NCI-H524 treated with DMSO at 0.1 percent for 48 hours (cell line): ENCODE measurements around the gene CERS5.

ENCODE experiments used
- DNase-seq: peaks from one replicate; lab custom pipeline; 2025; lab: John Stamatoyannopoulos, UW

The CERS5 gene

DNA sequence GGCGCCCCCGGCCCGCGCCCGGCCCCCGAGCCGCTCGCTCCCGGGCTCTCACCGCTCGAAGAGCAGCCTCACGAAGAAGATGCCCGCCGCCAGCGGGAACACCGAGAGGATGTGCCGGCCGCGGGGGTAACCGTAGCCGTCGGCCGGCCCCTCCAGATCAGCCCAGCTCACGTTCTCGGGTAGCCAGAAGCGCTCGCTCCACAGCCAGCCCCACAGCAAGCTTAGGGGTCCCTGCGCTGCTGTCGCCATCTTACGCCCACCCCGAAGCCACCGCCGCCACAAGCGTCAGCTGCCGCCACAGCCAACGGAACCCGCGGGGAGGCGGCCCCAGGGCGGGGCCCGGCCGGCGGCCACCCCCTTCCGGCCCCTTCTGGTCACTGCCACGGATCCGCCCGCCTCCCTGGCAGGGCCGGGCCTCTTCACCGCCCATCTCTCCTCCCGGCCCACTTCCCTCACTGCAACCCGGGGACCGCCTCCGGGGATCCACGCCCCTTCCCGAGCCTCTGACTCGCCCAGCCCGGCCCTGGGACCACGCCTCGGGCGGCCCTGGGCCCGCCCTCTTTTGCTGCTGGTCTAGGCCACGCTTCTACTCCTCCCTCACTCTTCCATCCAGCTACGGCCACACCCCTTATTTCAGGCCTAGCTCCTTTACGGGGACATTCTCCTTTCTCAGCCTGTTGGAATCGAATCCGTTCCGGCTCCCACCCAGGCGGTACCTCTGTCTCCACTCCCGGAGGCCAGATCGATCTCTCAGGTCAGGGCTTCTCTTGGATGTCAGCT lies at the start of gene CERS5:
Gene CERS5, minus strand, starts transcription at position 321 of the 780 bp plus-strand sequence. Its CDS starts 72 bp downstream, at position 249.
- peak; percentile 77 for DNase-seq

- no peak for DNase-seq
Observed at GRCh38 chr12:50215033-50215432, 47.9 kb upstream of the CERS5 start.

DNA sequence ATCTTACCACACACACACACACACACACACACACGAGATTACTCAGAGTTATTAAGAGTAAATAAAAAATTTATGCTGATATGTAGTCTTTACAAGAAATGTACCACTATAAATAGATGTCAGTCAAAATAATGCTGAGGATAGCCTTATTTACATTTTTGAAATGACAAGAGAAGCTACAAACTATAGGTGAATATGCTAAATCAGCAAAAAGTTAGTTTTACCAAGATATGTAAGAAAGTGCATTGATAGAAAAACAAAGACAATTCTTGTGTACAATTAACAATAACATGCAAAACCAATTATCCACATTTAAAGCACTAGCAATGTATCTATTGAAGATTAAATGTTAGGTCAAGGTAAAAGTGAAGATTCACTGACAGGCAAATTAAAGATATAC lies 46.8 kb upstream of the CERS5 start:
- no peak for DNase-seq

- no peak for DNase-seq
Observed at GRCh38 chr12:50213439-50213838, 46.3 kb upstream of the CERS5 start.

- DNase-seq: no peak
Observed at GRCh38 chr12:50212071-50212467, 44.9 kb upstream of the CERS5 start.

DNA sequence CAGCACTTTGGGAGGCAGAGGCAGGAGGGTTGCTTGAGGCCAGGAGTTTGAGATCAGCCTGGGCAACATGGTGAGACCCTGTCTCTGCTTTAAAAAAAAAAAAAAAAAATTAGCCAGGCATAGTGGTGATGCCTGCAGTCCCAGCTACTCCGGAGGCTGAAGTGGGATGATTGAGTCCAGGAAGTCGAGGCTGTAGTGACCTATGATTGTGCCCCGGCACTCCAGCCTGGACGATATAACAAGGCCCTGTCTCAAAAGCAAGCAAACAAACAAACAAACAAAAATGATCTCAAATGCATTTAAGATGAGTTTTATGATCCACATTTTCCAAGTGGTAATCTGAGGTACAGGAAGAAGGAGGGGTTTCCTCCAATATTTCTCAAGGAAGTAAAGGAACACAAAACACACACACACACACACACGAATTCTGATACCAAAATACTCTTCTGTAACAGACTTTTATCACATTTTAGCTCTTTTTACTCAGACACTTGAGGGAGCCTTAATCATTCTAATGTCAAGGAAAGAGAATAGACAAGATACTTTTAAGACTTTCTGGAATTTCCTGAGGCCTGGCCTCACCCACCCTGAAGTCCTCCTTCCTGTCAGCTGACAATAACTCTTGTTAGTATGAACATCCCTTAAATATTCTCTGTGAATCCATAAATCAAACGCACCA lies 44.4 kb upstream of the CERS5 start:
- no peak for DNase-seq

- no peak for DNase-seq
Observed at GRCh38 chr12:50207424-50207823, 40.3 kb upstream of the CERS5 start.

DNA sequence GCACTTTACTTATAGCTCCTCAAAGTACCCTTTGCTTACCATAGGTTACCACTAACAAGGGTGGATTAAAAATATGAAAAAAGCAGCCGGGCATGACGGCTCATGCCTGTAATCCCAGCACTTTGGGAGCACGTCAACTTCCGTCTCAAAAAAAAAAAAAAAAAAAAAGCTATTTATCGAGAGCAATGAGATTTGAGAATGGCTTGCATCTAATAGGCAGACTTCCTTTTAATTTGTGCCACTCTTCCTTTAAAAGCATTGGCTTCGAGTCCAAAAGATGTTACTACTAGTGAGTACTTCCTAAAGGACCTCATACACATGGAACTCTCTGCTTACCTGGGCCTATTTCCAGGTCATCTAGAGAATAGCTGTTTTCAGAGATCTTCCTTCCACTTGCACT lies 38.5 kb upstream of the CERS5 start:
- no peak for DNase-seq

GRCh38 chr12:50203691-50204090 lies 36.5 kb upstream of the CERS5 start:
- no peak for DNase-seq

DNA sequence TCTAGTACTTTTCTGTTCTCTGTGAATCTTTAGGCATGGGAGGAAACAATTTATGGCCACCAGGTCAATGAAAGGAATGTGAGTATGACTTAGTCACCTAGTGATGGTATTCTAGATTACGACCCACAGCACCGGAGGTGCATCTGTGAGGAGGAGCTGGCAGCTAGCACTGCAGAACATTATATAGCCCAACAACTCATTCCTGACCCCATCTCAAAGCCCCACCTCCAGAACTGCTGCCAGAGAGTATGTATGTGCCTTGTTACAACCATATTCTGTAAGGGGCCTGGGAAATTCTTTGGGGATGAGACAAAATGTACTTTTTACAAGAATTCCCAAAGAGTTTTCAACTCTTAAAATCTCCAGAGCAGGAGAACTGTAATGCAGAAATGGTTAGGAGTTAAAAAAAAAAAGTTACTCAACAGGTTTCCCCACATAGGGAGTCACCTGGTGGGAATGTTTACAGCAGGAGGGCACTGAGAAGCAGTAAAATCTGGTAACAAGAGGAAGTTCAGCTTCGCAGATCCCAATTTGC lies 34.9 kb upstream of the CERS5 start:
- no peak for DNase-seq

GRCh38 chr12:50200552-50201273 lies 33.5 kb upstream of the CERS5 start:
- DNase-seq: peak; percentile 74

- no peak for DNase-seq
Observed at GRCh38 chr12:50198829-50199228, 31.7 kb upstream of the CERS5 start.

- peak; percentile 5 for DNase-seq
Observed at GRCh38 chr12:50197297-50197727, 30.1 kb upstream of the CERS5 start.

DNA sequence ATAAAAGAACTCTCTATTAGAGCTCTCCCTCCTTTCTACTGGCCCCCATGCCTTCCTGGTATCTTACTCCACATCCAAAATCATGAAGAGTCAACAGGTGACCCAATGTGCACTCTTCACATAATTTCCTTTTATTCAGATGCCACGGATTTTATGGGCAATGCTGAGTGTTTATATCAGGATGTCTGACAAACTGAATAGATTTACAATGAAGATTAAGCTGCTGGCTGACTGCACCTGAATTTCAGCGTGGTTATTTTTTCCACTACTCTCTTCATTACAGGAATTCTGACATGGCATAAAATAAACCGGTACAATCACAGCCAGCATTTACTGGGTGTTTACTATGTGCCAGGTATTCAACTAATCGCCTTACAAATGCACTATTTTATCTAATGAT lies 29.4 kb upstream of the CERS5 start:
- DNase-seq: no peak

GRCh38 chr12:50195832-50196231 lies 28.7 kb upstream of the CERS5 start:
- DNase-seq: peak; percentile 23

DNA sequence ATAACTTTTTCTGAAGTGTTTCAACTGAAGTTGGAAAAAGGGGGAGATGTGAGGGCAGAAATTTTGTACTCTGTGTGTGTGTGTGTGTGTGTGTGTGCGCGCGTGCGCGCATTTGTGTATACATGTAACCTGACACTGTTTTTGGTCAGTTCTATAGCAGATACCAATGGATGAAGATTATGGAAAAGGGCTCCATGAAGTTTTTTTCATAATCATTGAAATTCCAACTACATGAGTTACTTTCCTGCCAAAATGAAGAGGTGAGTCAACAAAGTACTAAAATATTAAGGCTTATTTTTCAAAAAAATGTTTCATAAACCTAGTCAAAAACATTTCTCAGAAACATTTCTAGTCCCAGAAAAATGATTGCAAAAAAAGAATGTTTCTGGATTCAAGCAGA lies 25.7 kb upstream of the CERS5 start:
- DNase-seq: no peak

DNA sequence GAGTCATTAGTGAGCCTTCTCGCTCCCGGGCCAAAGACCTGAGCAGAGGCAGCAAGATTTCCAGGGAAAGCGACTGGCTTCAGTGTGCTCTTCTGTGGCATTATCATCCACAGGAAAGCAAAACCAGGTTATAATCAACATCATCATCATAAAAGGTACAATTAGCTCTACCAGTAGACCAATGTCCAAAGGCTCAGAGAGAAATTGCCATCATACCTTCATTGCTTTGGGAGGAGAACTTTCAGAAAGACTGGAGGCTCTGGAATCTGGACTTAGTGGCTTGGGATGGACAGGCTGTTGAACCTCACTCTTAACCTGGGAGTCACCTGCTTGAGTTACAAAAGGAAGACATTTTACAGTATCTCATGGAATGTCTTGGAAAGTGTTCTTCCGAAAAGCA lies 25.1 kb upstream of the CERS5 start:
- DNase-seq: no peak

GRCh38 chr12:50190859-50191258 lies 23.7 kb upstream of the CERS5 start:
- no peak for DNase-seq

DNA sequence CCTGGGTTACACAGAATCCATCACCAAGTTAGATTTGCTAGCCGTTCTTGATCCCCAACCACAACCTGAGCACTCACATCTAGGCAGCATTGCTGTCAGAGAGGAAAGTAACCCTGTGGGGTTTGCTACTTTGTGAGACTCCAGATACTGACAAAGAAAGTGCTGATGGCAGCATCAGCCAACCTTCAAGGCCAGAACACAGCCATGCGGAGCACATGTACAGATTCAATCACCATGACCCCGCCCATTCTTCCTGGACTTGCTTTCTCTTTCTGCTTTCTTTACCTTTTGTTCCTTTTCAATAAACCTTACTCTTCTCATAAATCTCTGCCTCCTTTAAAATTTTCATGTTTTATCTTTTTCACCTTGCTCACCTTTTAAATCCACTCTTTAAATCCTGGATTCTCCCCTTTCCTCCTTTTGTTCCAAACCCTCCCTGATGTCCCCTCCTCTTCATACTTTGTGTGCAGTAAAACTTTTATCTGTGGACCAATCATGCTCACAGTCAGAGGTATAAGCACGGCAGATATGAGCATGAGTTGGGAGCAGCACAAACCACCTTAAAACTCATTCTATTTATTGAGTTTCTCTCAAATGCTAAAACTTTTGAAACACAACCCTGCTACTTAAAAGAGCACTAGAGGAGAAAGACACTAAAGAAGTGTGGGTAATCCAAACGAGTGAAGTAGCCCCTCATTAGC lies 21.9 kb upstream of the CERS5 start:
- no peak for DNase-seq

GRCh38 chr12:50188241-50188781 lies 21.1 kb upstream of the CERS5 start:
- no peak for DNase-seq

DNA sequence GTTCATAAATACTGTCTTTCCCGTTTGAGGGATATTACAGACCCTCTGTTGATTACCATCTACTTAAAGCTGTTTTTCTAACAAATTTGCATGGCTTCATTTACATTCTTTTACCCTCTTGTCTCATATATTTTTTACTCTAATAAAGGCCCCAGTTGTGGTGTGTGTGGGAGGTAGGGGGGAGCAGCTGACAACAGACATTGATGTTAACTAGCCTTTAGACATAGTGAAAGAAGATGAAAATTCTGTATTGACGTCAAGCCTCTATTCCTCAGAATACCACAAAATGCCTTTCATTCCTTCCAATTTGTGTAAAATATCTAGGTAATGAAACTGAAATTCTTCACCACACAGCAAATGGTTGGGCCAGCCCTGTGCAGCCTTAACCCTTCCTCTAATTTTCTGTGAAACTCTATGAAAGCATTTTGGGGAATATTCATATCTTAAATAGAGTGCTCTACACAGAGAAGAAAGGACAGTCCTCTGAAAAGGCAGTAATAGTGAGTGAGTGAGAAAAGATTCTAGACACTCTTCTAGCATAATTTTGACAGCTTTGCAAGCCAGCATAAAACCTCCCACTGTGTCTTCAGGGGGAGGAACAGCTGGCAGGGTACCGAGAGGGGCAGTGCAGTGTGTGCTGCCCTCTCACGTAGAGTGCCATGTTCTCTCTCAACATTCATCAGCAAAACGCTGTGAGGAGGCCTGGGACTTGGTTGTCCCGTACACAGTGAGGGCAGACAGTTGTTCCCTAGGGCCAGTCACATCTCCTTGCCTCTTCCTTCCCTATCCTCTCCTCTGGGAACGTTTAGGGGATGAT lies 20.1 kb upstream of the CERS5 start:
- DNase-seq: no peak
